Measurements from ENCODE around the gene OR2D3. TPM values are rescaled to one million over a fixed set of nuclear protein-coding genes. Genes with fewer than 3 reads are reported as not detected.
"Not testable (repeated sequence)": the region's sequence is repeated elsewhere in the genome, so short reads cannot be mapped to it uniquely, and the experiment has no call there.

The OR2D3 gene
- not detected in 2 replicates for total RNA-seq

- TF ChIP-seq CTCF (conservative IDR thresholded peaks at IDR 0.05; ENCODE audit: low read depth, low read length) = no peak
- no peak within 1 kb of the TSS for H3K4me3 ChIP-seq (ENCODE audit: low read depth, low read length)
- no peak for DNase-seq (ENCODE audit: low read depth)
Observed at GRCh38 chr11:6920702-6921101, at the start of gene OR2D3. OR2D3 (plus strand) TSS chr11:6921002; CDS start chr11:6921002, 0 bp downstream.

GRCh38 chr11:6871278-6871677 is 49.5 kb upstream of the OR2D3 start:
- H3K4me3 ChIP-seq (ENCODE audit: low read depth, low read length) = no peak overlapping the region
- TF ChIP-seq CTCF (conservative IDR thresholded peaks at IDR 0.05; ENCODE audit: low read depth, low read length) = no peak
- no peak for DNase-seq (ENCODE audit: low read depth)

GRCh38 chr11:6875761-6876160 is 45.0 kb upstream of the OR2D3 start:
- no peak for DNase-seq (ENCODE audit: low read depth)
- H3K4me3 ChIP-seq (ENCODE audit: low read depth, low read length) = no peak overlapping the region
- TF ChIP-seq CTCF (conservative IDR thresholded peaks at IDR 0.05; ENCODE audit: low read depth, low read length) = no peak

GRCh38 chr11:6876325-6876724 is 44.5 kb upstream of the OR2D3 start, which contains the start of gene OR10A4:
OR10A4 (plus strand) TSS chr11:6876625; CDS start chr11:6876648, 23 bp downstream.
- H3K4me3 ChIP-seq (ENCODE audit: low read depth, low read length) = no peak within 1 kb of the TSS
- no peak for DNase-seq (ENCODE audit: low read depth)
- no peak for TF ChIP-seq CTCF (conservative IDR thresholded peaks at IDR 0.05; ENCODE audit: low read depth, low read length)

GRCh38 chr11:6876914-6877313 is 43.9 kb upstream of the OR2D3 start:
- DNase-seq (ENCODE audit: low read depth) = no peak
- no peak overlapping the region for H3K4me3 ChIP-seq (ENCODE audit: low read depth, low read length)
- no peak for TF ChIP-seq CTCF (conservative IDR thresholded peaks at IDR 0.05; ENCODE audit: low read depth, low read length)

- no peak for TF ChIP-seq CTCF (conservative IDR thresholded peaks at IDR 0.05; ENCODE audit: low read depth, low read length)
- DNase-seq (ENCODE audit: low read depth) = no peak
- H3K4me3 ChIP-seq (ENCODE audit: low read depth, low read length) = no peak overlapping the region
Observed at GRCh38 chr11:6882751-6883150, 38.1 kb upstream of the OR2D3 start.

GRCh38 chr11:6887711-6888110 is 33.1 kb upstream of the OR2D3 start:
- not testable (repeated sequence) for H3K4me3 ChIP-seq (ENCODE audit: low read depth, low read length); DNase-seq (ENCODE audit: low read depth)
